GM19324 (cell line): ENCODE results near the gene INO80D.
"Not testable (repeated sequence)": the region's sequence is repeated elsewhere in the genome, so short reads cannot be mapped to it uniquely, and the experiment has no call there.

Experiments
- ATAC-seq: cut with Tn5 transposase; IDR thresholded peaks from one replicate; pipeline ENCODE4 v1.9.1; 2021; ENCODE audit warnings: mild to moderate bottlenecking, moderate library complexity; ENCODE audit not compliant: unreplicated experiment, low FRiP score

The INO80D gene

DNA sequence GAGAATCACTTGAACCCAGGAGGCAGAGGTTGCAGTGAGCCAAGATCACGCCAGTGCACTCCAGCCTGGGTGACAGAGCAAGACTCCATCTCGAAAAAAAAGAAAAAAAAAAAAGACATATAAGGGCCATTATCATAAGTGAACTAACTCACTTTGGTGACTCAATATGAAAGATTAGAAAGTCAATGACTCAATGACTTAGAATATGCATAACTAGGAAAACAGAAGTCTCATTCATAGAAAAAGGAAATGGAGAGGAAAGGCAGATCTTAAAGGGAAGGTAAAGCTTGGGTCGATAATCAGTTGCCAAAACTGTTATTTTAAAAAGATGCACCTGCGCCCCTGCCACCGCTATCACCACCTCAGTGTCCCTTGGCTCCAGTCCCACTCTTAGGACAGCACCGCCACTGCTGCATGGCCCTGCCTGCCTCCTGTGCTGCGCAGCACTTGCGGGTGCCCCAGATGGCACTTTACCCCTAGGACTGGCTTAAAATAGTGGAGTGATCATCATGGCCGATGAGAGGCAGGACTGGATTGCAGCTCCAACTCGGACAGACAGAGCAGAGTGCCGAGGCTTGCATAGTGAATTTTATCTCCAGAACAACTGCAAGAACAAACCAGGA, 54.7 kb downstream of the INO80D start:
- ATAC-seq = no peak

DNA sequence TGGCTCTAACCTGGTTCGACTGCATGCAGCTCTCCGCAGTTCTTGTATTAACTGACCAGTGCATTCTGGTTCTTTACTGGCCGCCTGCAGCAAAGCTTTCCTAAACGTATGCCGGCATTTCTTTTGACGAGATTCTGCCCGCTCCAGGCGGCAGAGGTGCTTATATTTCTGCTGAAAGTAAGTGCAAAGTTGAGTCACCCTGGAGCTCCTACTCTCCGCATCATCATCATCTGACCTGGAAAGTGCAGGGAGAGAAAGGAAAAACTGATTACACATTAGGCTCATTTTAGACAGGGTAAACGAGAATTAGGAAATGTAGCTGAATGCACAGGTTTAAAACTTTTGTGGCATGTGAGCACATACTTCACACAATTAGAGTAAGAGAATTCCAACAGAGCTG, 57.9 kb downstream of the INO80D start:
- ATAC-seq = no peak

- no peak for ATAC-seq
Measured at GRCh38 chr2:206023183-206023582, 62.8 kb downstream of the INO80D start.

DNA sequence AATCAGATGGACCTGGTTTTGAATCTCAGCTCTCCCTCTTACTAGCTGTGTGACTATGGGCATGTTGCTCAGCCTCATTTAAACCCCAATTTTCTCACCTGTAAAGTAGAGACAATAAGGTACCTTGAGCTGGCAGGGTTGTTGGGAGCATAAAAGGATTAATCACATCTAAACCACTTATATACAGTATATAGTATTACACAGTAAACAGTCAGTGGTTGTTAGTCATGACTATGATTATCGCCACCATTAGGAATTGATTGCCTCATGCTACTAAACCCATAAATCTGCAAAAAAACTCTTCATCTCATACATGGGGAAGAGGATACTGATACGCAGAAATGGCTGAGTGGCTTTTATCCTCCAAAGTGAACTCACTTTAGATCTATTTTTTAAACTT, 65.8 kb downstream of the INO80D start:
- no peak for ATAC-seq

DNA sequence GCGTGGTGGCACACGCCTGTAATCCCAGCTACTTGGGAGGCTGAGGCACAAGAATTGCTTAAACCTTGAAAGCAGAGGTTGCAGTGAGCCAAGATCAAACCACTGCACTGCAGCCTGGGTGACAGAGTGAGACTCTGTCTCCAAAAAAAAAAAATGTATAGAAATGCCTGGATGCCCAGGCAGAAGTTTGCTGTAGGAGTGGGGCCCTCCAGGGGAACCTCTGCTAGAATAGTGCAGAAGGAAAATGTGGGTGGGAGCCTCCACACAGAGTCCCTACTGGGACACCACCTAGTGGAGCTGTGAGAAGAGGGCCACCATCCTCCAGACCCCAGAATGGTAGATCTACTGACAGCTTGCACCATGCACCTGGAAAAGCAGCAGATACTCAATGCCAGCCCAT, 70.2 kb downstream of the INO80D start:
- not testable (repeated sequence) for ATAC-seq

GRCh38 chr2:206011795-206012194, 74.2 kb downstream of the INO80D start:
- no peak for ATAC-seq

DNA sequence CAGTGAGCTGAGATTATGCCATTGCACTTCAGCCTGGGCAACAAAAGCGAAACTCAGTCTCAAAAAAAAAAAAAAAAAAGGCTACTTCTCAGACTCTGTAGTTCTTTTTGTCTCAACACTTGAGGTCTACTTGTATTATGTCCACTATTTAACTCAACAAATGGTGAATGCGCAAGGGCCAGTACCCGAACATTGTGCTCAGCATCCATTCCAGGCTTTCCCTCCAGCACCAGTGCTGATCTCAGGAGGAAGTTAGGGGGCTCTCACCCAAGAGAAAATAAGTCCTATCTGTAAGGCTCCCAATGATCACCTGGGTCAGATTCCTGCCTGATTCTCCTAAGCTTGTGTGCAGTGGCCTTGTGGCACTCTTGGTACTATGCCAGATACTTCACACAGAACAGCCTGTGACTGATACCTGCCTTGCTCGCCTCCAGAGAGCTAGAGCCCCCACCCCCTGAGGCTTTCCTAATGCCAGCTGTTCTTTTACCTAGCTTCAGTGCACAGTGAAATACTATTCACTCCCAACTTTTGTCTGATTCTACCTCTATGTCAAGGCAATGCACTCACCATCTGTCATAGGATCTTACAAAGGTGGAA, 74.9 kb downstream of the INO80D start:
- ATAC-seq = no peak

- ATAC-seq = no peak
Measured at GRCh38 chr2:206004004-206004693, 81.8 kb downstream of the INO80D start.

- ATAC-seq = no peak
Measured at GRCh38 chr2:206002440-206002839, 83.5 kb downstream of the INO80D start.

DNA sequence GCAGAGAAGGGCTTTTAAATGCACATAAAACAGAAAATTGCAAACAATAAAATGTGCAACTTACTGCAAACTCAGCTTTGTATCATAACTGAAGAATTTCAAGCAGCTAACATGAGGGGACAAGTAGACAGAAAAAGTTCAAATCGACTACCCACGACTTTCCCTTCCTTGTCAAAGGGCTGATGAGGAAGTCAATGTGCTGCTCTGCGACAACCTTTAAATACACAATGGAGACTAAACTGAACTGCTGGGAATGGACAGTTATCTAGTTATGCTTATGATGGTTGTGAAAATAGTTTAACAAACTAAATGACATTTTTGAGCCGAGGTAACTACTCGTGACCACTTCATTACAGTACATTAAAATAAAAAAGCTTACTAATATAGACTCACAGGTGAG, 84.1 kb downstream of the INO80D start:
- ATAC-seq = no peak

- no peak for ATAC-seq
Measured at GRCh38 chr2:206000776-206001175, 85.2 kb downstream of the INO80D start.

DNA sequence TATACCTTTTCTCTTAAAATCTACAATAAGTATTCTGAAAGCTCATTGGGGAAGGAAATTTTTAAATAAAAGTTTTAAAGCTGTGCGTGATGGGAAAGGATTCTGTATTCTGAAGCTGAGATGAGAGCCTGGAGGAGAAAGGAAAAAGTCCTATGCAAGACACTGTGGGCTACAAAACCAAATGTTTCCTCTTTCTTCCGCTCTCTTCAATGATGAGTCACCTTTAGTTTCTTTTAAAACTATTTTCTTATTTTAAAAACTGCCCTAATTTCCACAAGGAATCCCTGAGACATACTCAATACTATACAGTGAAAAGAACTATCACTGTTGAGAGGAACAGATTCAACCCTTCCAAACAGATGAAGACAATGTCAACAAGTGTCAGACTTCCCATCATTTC, 87.4 kb downstream of the INO80D start:
- ATAC-seq = no peak

DNA sequence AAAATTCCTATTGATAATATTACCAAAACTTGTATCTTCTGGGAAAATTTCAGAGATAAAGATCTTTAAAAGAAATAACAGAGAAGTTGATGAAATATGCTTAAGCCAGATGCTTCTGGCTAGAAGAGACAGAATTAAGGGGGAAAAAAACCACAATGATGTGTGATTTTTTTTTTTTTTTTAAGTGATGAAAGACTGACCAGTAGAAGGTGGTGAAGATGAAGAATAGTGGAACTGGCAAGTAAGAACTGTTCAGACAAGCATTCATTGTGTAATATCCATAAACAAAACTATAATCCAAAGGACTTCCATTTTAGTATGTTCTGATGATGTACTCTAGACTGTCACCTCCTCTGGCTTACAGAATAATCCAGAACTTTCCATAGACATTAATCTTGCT, 89.8 kb downstream of the INO80D start:
- no peak for ATAC-seq

GRCh38 chr2:205995260-205995659, 90.7 kb downstream of the INO80D start:
- ATAC-seq = no peak

GRCh38 chr2:205994344-205994743, 91.6 kb downstream of the INO80D start:
- no peak for ATAC-seq

GRCh38 chr2:205990104-205990503, 95.9 kb downstream of the INO80D start:
- no peak for ATAC-seq

GRCh38 chr2:205989271-205990071, 96.5 kb downstream of the INO80D start:
- no peak for ATAC-seq

- ATAC-seq = not testable (repeated sequence)
Measured at GRCh38 chr2:205988681-205989080, 97.3 kb downstream of the INO80D start.

- no peak for ATAC-seq
Measured at GRCh38 chr2:205988274-205988673, 97.7 kb downstream of the INO80D start.

GRCh38 chr2:205986334-205986733, 99.6 kb downstream of the INO80D start:
- ATAC-seq = not testable (repeated sequence)

DNA sequence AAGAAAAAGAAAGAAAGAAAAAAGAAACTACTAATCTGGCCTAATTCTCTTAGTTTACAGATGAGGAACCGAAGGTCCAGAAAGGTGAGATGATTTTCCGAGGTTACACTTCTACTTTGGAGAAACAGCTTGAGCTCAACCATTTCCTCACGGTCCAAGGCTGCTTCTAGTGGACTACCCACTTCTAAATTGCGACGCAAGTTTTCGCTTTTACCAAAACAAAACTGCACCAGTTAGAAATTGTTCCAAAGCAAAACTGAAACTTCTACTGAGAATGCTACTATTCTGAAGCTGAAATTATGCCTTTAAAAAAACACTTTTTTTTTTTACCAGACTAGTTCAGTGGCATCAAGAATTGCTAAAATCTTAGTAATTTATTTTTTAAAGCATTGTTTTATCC, 101.6 kb downstream of the INO80D start:
- peak; percentile 90 for ATAC-seq
